RWPE1 (cell line): ENCODE measurements around the gene ANKRD33B.

ENCODE experiments used
- CTCF ChIA-PET: fragments of 350-600 bp; sonication (Branson Sonifier 250); formaldehyde crosslinking; extraction: SDS; loops from one replicate; lab custom pipeline; 2021; lab: Yijun Ruan, JAX
- POLR2A ChIA-PET: fragments of 400-600 bp; formaldehyde crosslinking; extraction: SDS; loops from one replicate; lab custom pipeline; 2020; ENCODE audit warnings: antibody characterized with exemption; ENCODE audit not compliant: low non-redundant PET; lab: Yijun Ruan, JAX
- DNase-seq: peaks from one replicate; pipeline ENCODE4 v3.0.0; 2012; ENCODE audit warnings: low spot score
- H3K27ac ChIP-seq: fragments of 450-650 bp; 2 replicates; pipeline ENCODE4 v1.5.1; 2017
- CTCF ChIP-seq: fragments of 450-650 bp; conservative IDR thresholded peaks from 2 replicates; pipeline ENCODE4 v1.5.1; 2017; ENCODE audit warnings: low read depth, mild to moderate bottlenecking

Gene ANKRD33B

DNA sequence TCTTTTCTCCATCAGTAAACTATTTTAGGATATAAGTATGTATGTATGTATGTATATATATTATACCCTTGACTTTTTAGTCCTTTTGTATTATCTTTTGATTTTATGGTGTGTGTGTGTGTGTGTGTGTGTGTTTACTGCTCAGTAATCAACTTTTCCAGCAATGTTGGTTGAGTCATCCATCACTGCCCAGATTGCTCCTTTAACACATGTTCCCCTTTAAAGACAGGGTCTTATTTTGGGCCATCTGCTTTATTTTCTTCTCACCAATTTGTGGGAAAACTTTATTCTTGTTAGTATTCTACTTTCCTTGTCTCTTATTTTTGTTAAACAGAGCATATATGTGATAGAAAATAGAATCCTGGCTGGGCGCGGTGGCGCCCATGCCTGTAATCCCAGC is 28.1 kb downstream of the ANKRD33B start:
- H3K27ac ChIP-seq, result no peak overlapping the region
- no peak for TF ChIP-seq CTCF
- ChIA-PET CTCF (interaction anchor here (0.6 kb wide), 1 partner anchor 137 kb away, joined by 4 read pairs; no protein-coding TSS in a partner anchor), POLR2A (no interaction called here)
- no peak for DNase-seq

DNA sequence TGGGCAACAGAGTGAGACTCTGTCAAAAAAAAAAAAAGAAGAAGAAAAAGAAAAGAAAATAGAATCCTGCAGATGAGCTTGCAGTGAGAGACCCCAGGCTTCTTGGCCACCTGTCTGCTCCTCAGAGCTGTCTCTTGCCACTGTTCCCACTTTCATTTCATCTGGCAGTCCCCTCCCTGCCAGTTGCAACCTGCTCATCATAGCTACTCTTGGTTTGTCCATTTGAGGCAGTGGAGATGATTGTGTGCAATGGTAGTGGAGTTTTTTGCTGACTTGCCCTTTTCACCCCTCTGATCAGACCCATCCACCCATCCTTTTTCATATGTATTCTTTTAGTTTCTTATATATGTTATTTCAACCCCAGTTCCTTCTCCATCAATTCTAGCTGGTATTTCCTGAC is 28.7 kb downstream of the ANKRD33B start:
- no peak for DNase-seq
- no peak for TF ChIP-seq CTCF
- POLR2A ChIA-PET, result no interaction called here
- CTCF ChIA-PET, result interaction anchor here (0.6 to 0.7 kb wide), 2 partner anchors 108 to 397 kb away, joined by 4 read pairs; no protein-coding TSS in a partner anchor
- H3K27ac ChIP-seq, result no peak overlapping the region

DNA sequence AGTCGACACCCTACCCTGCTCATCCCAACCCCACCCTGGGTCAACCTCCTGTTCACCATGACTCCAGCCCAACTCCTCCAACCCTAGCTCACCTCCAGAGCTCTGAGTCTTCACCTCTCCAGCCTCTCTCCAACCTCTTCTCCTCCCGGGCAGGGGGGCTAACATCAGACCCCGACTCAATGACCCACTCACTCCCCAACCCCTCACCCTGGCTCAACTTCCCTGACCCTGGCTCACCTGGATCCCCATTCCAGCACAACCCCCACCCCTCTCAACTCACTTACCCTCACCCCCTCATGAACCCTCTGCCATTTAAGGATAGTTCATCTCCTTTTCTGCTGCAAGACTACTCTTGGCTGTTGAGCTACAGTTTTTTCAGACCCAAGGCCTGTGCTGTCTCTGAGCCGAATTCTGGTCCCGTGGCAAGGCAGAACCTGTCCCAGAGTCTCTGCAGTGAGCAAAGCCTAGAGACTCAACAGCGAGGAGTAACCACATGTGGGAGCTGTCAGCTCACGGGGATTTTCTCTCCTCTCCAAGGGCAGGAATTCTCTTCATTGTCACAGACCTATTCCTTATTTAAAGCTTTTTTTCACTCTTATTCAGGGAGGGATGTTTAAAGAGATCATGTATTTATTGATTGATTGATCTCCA is 29.8 kb downstream of the ANKRD33B start:
- H3K27ac ChIP-seq, result no peak overlapping the region
- ChIA-PET POLR2A (no interaction called here), CTCF (interaction anchor here (0.6 kb wide), 1 partner anchor 27 kb away, joined by 3 read pairs; no protein-coding TSS in a partner anchor)
- no peak for DNase-seq
- no peak for TF ChIP-seq CTCF

DNA sequence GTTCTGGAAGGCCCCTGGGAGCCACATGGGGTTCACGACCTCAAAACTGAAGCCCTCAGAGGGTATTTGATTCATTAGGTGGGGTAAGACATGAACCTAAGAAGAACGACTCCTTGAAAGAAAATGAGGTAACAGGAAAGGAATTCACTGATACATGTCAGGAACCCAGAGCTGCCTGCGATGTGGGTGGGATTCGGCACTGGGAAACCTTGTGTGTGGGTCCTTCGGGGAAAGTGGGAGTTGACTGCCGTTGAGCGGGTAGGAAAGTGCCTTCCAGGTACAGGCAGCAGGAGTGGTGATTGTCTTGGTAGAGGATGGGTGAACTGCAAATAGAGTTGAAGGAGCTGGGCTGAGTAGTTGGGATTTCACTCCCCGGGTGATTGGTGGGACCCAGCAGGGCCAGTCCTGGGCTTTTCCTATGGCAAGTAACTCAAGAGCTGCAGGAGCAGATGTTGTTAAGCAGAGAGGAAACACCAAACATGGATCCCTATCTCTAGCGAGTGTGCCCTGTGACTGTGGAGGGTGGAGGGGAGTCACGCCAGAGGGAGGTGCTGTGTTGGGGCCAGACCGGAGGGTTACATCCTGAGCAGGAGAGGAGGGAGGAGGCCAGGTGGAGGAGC is 30.8 kb downstream of the ANKRD33B start:
- peak overlapping the region; percentile 74 for H3K27ac ChIP-seq
- ChIA-PET POLR2A (no interaction called here), CTCF (no interaction called here)
- no peak for TF ChIP-seq CTCF
- no peak for DNase-seq

GRCh38 chr5:10595293-10595671 is 31.4 kb downstream of the ANKRD33B start:
- DNase-seq, result no peak
- ChIA-PET POLR2A (no interaction called here), CTCF (no interaction called here)
- no peak for TF ChIP-seq CTCF
- H3K27ac ChIP-seq, result peak overlapping the region; percentile 74

DNA sequence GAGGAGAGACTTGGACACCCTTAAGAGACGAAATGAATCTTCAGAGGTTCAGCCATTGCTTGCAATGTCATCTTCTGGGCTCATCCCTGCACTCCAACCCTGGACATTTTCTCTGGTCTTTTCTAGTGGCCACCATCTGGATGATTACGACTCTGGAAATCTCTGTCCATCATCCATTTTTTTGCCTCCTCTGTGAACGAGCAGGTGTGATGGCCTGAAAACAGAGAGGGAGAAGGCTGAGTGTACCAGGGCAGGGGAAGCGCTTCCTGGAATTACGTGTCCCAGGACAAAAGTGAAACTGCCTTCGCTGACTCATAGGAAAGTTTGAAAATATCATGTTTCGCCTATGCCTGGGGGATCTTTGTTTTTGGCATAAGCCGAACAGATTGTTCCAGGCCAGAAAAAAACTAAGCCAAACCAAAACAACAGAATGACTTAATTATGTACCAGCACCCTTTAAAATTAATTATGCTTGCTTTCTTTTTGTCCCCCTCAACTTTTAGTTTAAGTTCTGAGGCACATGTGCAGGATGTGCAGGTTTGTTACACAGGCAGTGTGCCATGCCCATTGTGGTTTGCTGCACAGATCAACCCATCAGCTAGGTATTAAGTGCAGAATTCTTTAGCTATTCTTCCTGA is 31.9 kb downstream of the ANKRD33B start:
- POLR2A ChIA-PET, result no interaction called here
- H3K27ac ChIP-seq, result peak overlapping the region; percentile 74
- CTCF ChIA-PET, result no interaction called here
- peak; percentile 96 for DNase-seq
- no peak for TF ChIP-seq CTCF
